Loucy (cell line): ENCODE measurements around the gene APOL4.

Source experiments
- H2AFZ ChIP-seq: fragments of 200-600 bp; sonication (generic); 2 replicates; pipeline ENCODE4 v1.6.0; 2016; ENCODE audit warnings: antibody characterized with exemption, mild to moderate bottlenecking, low read length, moderate library complexity
- H3F3A ChIP-seq: fragments of 200-600 bp; 2 replicates; pipeline ENCODE4 v1.6.0; 2016; ENCODE audit warnings: antibody characterized with exemption, low read depth, mild to moderate bottlenecking
- H3K27me3 ChIP-seq: fragments of 200-600 bp; sonication (generic); 2 replicates; pipeline ENCODE4 v1.6.1; 2014; ENCODE audit warnings: low read length, mild to moderate bottlenecking; ENCODE audit not compliant: insufficient read depth, poor library complexity, severe bottlenecking
- H3K36me3 ChIP-seq: fragments of 200-600 bp; sonication (generic); 2 replicates; pipeline ENCODE4 v1.6.1; 2016; ENCODE audit warnings: low read length; ENCODE audit not compliant: insufficient read depth
- H3K4me1 ChIP-seq: fragments of 200-600 bp; sonication (generic); 2 replicates; pipeline ENCODE4 v1.5.1; 2014; ENCODE audit warnings: low read length, mild to moderate bottlenecking; ENCODE audit not compliant: insufficient read depth, poor library complexity, severe bottlenecking
- H3K4me2 ChIP-seq: fragments of 200-600 bp; sonication (generic); 2 replicates; pipeline ENCODE4 v1.6.0; 2014; ENCODE audit warnings: antibody characterized with exemption, low read length, low read depth, mild to moderate bottlenecking; ENCODE audit not compliant: poor library complexity, severe bottlenecking
- H3K4me3 ChIP-seq: fragments of 200-600 bp; sonication (generic); 2 replicates; pipeline ENCODE4 v1.5.1; 2014; ENCODE audit warnings: low read length, mild to moderate bottlenecking, mixed read lengths; ENCODE audit not compliant: poor library complexity, severe bottlenecking
- H3K79me2 ChIP-seq: fragments of 200-600 bp; sonication (generic); 2 replicates; pipeline ENCODE4 v1.6.1; 2014; ENCODE audit warnings: low read length; ENCODE audit not compliant: insufficient read depth
- H3K9ac ChIP-seq: fragments of 200-600 bp; sonication (generic); 2 replicates; pipeline ENCODE4 v1.6.0; 2014; ENCODE audit warnings: mild to moderate bottlenecking, low read depth, low read length, moderate library complexity; ENCODE audit not compliant: poor library complexity, severe bottlenecking
- H3K9me2 ChIP-seq: fragments of 200-600 bp; sonication (generic); replicated peaks from 2 replicates; pipeline ENCODE4 v1.6.1; 2016; ENCODE audit warnings: low read depth, low read length, mixed read lengths
- H3K9me3 ChIP-seq: fragments of 200-600 bp; sonication (generic); 2 replicates; pipeline ENCODE4 v1.6.1; 2014; ENCODE audit warnings: mild to moderate bottlenecking, antibody characterized with exemption, low read length, low read depth; ENCODE audit not compliant: insufficient read depth
- H4K20me1 ChIP-seq: fragments of 200-600 bp; sonication (generic); 2 replicates; pipeline ENCODE4 v1.6.0; 2014; ENCODE audit warnings: antibody characterized with exemption, low read length, mild to moderate bottlenecking; ENCODE audit not compliant: insufficient read depth, poor library complexity, severe bottlenecking
- EZH2phosphoT487 ChIP-seq: fragments of 200-600 bp; IDR thresholded peaks from 2 replicates; pipeline ENCODE4 v1.6.1; 2018; ENCODE audit warnings: antibody characterized with exemption, mild to moderate bottlenecking, moderate library complexity, borderline replicate concordance
- TF ChIP-seq, protein P1 (sequence below): fragments of 200-600 bp; sonication (generic); conservative IDR thresholded peaks from 2 replicates; pipeline ENCODE4 v1.5.1; 2014; ENCODE audit warnings: mild to moderate bottlenecking, antibody characterized with exemption, low read length

APOL4 gene

DNA sequence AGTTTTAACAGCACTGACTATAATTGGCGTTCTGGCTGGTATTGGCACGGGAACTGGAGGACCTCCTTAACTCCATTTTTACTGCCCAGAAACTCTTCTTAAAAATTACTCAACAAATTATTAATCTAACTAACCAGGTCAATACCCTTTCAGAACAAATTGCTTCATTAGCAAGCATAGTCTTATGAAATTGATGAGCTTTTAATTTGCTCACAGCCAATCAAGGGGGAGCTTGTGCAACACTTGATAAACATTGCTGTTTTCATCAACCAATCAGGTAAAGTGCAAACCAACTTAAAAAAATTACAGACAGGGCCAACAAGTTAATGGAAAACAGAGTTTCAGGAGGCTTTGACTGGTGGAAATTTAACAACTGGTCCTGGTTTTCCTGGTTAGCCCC lies 36.5 kb downstream of the APOL4 start:
- no peaks in the 10 kb centered on the region for H3K9me2 ChIP-seq
- peaks cover 66% of the 10 kb centered on the region for H3K4me1 ChIP-seq
- no peak for TF ChIP-seq EZH2phosphoT487

DNA sequence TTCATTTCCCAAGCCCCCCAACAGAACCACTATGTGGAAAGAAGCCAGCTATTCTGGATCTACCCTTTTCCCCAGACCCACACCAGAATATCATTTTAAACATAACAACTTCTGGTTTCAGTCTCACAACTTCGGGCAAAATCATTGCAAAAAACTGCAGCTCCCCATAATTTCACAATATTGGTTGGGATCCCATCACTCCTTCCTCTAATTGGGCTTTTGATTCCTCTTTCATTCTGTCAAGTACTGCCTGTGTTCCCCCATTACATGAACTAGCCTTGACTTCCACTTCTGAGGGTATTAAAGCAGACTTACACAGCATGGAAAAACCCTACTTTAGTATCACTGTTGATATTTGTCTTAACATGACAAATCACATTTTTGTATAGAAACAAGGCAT lies 37.0 kb downstream of the APOL4 start:
- no peaks in the 10 kb centered on the region for H4K20me1 ChIP-seq
- no peaks in the 10 kb centered on the region for H3K9me2 ChIP-seq
- H3K27me3 ChIP-seq = no peaks in the 10 kb centered on the region
- no peak overlapping the region for H3K9ac ChIP-seq
- peaks cover 5% of the 10 kb centered on the region; the same call in 1 of the 2 replicates for H3K9me3 ChIP-seq
- no peaks in the 10 kb centered on the region for H3K36me3 ChIP-seq
- H3K79me2 ChIP-seq = no peaks in the 10 kb centered on the region
- H3K4me2 ChIP-seq = no peak overlapping the region
- no peak overlapping the region for H2AFZ ChIP-seq
- no peak overlapping the region for H3K4me3 ChIP-seq
- peaks cover 13% of the 10 kb centered on the region; the same call in 1 of the 2 replicates for H3F3A ChIP-seq
- peaks cover 71% of the 10 kb centered on the region for H3K4me1 ChIP-seq
- TF ChIP-seq EZH2phosphoT487 = no peak
- TF ChIP-seq, protein P1, sequence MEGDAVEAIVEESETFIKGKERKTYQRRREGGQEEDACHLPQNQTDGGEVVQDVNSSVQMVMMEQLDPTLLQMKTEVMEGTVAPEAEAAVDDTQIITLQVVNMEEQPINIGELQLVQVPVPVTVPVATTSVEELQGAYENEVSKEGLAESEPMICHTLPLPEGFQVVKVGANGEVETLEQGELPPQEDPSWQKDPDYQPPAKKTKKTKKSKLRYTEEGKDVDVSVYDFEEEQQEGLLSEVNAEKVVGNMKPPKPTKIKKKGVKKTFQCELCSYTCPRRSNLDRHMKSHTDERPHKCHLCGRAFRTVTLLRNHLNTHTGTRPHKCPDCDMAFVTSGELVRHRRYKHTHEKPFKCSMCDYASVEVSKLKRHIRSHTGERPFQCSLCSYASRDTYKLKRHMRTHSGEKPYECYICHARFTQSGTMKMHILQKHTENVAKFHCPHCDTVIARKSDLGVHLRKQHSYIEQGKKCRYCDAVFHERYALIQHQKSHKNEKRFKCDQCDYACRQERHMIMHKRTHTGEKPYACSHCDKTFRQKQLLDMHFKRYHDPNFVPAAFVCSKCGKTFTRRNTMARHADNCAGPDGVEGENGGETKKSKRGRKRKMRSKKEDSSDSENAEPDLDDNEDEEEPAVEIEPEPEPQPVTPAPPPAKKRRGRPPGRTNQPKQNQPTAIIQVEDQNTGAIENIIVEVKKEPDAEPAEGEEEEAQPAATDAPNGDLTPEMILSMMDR = no peak

More for the DNA sequence above, 36.5 kb downstream of the APOL4 start:
- H3K79me2 ChIP-seq = no peaks in the 10 kb centered on the region
- H3K4me2 ChIP-seq = peak overlapping the region; percentile 23
- peak overlapping the region; percentile 17; the same call in 1 of the 2 replicates for H2AFZ ChIP-seq
- H3K27me3 ChIP-seq = no peaks in the 10 kb centered on the region
- peaks cover 5% of the 10 kb centered on the region; the same call in 1 of the 2 replicates for H3K9me3 ChIP-seq
- no peaks in the 10 kb centered on the region for H4K20me1 ChIP-seq
- no peaks in the 10 kb centered on the region for H3K36me3 ChIP-seq
- H3K9ac ChIP-seq = no peak overlapping the region
- peaks cover 13% of the 10 kb centered on the region; the same call in 1 of the 2 replicates for H3F3A ChIP-seq
- no peak overlapping the region for H3K4me3 ChIP-seq

DNA sequence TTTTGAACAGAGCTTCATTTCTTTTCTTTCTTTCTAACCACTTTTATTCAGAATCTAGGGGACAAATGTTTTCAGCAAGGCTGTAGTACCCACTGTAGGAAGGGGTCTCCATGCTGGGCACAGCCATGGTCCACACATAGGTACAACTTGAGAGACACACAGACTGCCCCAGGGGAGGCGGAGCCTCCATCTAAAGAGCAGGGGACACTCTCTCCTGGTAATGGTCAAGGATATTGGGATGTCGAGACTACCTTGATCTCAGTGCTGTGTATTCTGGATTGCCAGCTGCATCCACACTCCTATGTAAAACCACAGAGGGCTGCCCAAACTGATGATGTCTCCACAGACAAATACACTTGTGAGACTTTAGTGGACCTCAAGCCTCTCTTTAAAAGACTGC lies 38.1 kb downstream of the APOL4 start:
- H3K4me3 ChIP-seq = peak overlapping the region; percentile 59
- peaks cover 82% of the 10 kb centered on the region for H3K4me1 ChIP-seq
- TF ChIP-seq, protein P1 = no peak
- TF ChIP-seq EZH2phosphoT487 = no peak
- peaks cover 13% of the 10 kb centered on the region; the same call in 1 of the 2 replicates for H3F3A ChIP-seq
- H3K9me2 ChIP-seq = no peaks in the 10 kb centered on the region
- H3K4me2 ChIP-seq = peak overlapping the region; percentile 74
- peak overlapping the region; percentile 60 for H3K9ac ChIP-seq
- no peaks in the 10 kb centered on the region for H4K20me1 ChIP-seq
- no peaks in the 10 kb centered on the region for H3K9me3 ChIP-seq
- no peaks in the 10 kb centered on the region for H3K36me3 ChIP-seq
- no peaks in the 10 kb centered on the region for H3K27me3 ChIP-seq
- H3K79me2 ChIP-seq = no peaks in the 10 kb centered on the region
- 0 out of 2 replicates have a peak overlapping the region, but pooled peaks have one; percentile 14 for H2AFZ ChIP-seq
